Gastrocnemius medialis (tissue), 4 donors: ENCODE data around the gene NADSYN1. TPM values are rescaled to one million over a fixed set of nuclear protein-coding genes. Genes with fewer than 3 reads are reported as not detected.

Experiments
- ATAC-seq, 2 donors: fragments of 150-250 bp; one replicate each; pipeline ENCODE4 v1.9.1; 2016
- DNase-seq, 2 donors: peaks; one replicate each; pipeline ENCODE4 v3.0.0-alpha.2; 2019
- H3K27ac ChIP-seq, 4 donors: fragments of 200-600 bp; sonication (generic); 1 replicate in 1 of 4; 2 replicates in 3 of 4; pipeline ENCODE4 v1.5.1; 2016 to 2018; ENCODE audit warnings: mild to moderate bottlenecking in 2 of 4, moderate library complexity in 1 of 4
- H3K27me3 ChIP-seq, 3 donors: fragments of 200-600 bp; sonication (generic) in 2 of 3; 1 replicate in 1 of 3; 2 replicates in 2 of 3; pipeline versions ENCODE4 v1.5.1 to v1.6.0; 2016 to 2019; ENCODE audit warnings: mild to moderate bottlenecking in 1 of 3, moderate library complexity in 1 of 3
- H3K36me3 ChIP-seq, 2 donors: fragments of 200-600 bp; sonication (generic) in 1 of 2; one replicate each; pipeline ENCODE4 v1.5.1; 2017 to 2018
- H3K4me1 ChIP-seq, 2 donors: fragments of 200-600 bp; sonication (generic) in 1 of 2; one replicate each; pipeline ENCODE4 v1.5.1; 2016 to 2017; ENCODE audit warnings: mild to moderate bottlenecking in 2 of 2
- H3K4me3 ChIP-seq, 4 donors: fragments of 200-600 bp; sonication (generic) in 3 of 4; 1 replicate in 1 of 4; 2 replicates in 3 of 4; pipeline ENCODE4 v1.5.1; 2016 to 2019; ENCODE audit warnings: mild to moderate bottlenecking in 2 of 4
- H3K9me3 ChIP-seq, 3 donors: fragments of 200-600 bp; sonication (generic) in 2 of 3; 1 replicate in 1 of 3; 2 replicates in 2 of 3; pipeline ENCODE4 v1.5.1; 2016 to 2019
- CTCF ChIP-seq, 5 experiments: fragments of 450-650 bp in 3 of 5; fragments of 200-600 bp in 2 of 5; sonication (generic) in 2 of 5; IDR thresholded peaks in 4 of 5; conservative IDR thresholded peaks in 1 of 5; 1 replicate in 4 of 5; 2 replicates in 1 of 5; pipeline ENCODE4 v1.5.1; 2016 to 2019; ENCODE audit warnings: antibody characterized with exemption in 5 of 5, mild to moderate bottlenecking in 3 of 5, moderate library complexity in 3 of 5
- POLR2A ChIP-seq, 2 donors: fragments of 450-650 bp; IDR thresholded peaks; one replicate each; pipeline ENCODE4 v1.6.1; 2017; ENCODE audit warnings: antibody characterized with exemption in 2 of 2, mild to moderate bottlenecking in 2 of 2, moderate library complexity in 2 of 2
- in situ Hi-C, 4 donors: fragments of 200-750 bp; cut with MboI; loops; one replicate each; pipeline versions ENCODE4 v1.15.0 to v1.8.0; 2017; ENCODE audit warnings: low sequenced_read_pairs in 4 of 4
- intact Hi-C: fragments of 100-400 bp; cut with DNase I; formaldehyde crosslinking; loops from one replicate; pipeline ENCODE4 v1.15.1; 2023; ENCODE audit warnings: low total_unique reads
- total RNA-seq, 4 donors: library from RNA; depleted of rRNA; stranded (reverse); fragments of >200 nt; gene quantifications; one replicate each; pipeline versions ENCODE4 v1.1.0 to v1.2.3, GENCODE V29; 2016

The NADSYN1 gene
- total RNA-seq, 4 donors from 2014 or later = 10.5 to 27.1 (median 16.0) TPM

GRCh38 chr11:71488681-71489270 is 35.8 kb downstream of the NADSYN1 start:
- ATAC-seq (no peak), DNase-seq (no peak)
- in situ Hi-C loops = no loop called here
- peaks cover 0 to 59% of the 10 kb centered on the region in 2 donors for H3K36me3 ChIP-seq
- no peak overlapping the region for H3K4me3 ChIP-seq
- TF ChIP-seq CTCF (IDR thresholded peaks at IDR 0.05 in 4 of 5, conservative IDR thresholded peaks at IDR 0.05 in 1 of 5) (no peak), POLR2A (IDR thresholded peaks at IDR 0.05) (no peak)
- H3K27ac ChIP-seq = no peak overlapping the region
- H3K27me3 ChIP-seq = no peaks in the 10 kb centered on the region
- H3K4me1 ChIP-seq = no peaks in the 10 kb centered on the region
- no peaks in the 10 kb centered on the region for H3K9me3 ChIP-seq
- intact Hi-C loops = no loop called here

DNA sequence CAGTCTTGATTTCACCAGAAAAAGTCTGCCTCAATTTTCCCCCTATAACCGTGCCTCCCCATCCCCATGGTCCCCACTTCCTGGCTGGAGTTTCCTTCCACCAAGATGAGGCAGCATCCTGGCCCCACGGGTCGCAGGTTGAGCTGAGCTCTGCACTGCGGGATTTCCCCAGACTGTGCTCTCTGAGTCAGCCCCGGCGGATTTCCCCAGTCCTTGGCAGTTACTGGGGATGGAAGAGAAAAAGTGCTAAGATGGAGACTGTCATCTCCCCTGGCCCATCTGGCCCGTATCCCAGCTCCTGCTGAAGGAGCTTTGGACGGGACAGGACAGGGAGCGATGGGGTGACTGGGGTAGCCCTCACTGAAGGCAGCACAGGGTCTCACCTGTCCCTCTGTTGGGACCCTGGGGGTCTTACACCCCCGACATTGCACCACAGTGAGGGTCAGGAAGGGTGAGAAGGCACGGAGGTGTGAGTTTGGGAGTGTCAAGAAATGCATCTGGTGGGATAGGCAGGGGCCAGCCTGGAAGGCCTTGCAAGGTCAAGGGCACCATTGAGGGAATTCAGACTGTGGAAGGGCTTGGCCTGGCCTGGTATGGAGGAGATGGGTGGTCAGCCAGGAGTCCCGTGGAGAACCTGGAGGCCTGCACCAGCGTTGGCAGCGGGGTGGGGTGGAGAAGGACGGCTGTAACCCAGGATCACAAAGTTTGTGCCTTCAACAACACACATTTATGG is 36.5 kb downstream of the NADSYN1 start:
- Histone ChIP-seq H3K9me3 (no peaks in the 10 kb centered on the region), H3K4me1 (no peaks in the 10 kb centered on the region)

DNA sequence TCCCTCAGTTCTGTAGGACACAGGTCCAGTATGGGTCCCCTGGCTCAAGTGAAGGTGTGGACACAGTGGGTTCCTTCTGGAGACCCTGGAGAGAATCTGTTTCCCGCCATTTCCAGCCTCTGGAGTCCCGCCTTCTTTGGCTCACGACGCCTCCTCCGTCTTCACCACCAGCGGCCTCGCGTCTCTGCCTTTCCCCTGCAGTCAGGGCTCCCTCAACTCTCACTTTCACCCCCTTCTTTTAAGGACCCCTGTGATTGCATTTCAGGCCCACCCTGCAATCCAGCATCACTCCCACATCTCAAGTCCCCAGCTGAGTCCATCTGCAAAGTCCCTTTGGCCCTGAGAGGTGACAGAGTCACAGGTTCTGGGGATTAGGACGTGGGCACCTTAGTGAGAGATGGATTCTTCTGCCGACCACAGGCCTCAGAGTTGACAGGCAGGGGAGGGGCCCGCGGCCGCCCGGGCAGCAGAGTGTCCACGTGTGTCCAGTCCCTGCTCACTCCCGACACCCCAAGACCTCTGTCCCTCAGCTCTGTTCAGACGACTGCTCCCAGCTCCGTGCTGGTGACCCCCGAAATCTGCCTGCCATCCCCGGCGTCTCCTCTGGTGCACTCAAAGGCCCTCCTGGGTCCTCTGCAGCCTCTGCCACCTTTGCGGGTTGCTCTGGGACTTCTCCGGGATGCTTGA is 37.2 kb downstream of the NADSYN1 start:
- in situ Hi-C loops (no loop called here), intact Hi-C loops (no loop called here)
- Histone ChIP-seq H3K4me3 (no peak overlapping the region), H3K4me1 (no peaks in the 10 kb centered on the region), H3K36me3 (peaks cover 0 to 50% of the 10 kb centered on the region in 2 donors), H3K9me3 (no peaks in the 10 kb centered on the region), H3K27ac (no peak overlapping the region), H3K27me3 (no peaks in the 10 kb centered on the region)
- DNase-seq (peak in 1 of 2 donors; percentile 2), ATAC-seq (no peak)
- no peak for TF ChIP-seq CTCF (IDR thresholded peaks at IDR 0.05 in 4 of 5, conservative IDR thresholded peaks at IDR 0.05 in 1 of 5)
- TF ChIP-seq POLR2A (IDR thresholded peaks at IDR 0.05) = no peak

More for the DNA sequence above, 36.5 kb downstream of the NADSYN1 start:
- Histone ChIP-seq H3K36me3 (peaks cover 0 to 52% of the 10 kb centered on the region in 2 donors), H3K4me3 (no peak overlapping the region), H3K27ac (no peak overlapping the region), H3K27me3 (no peaks in the 10 kb centered on the region)
- TF ChIP-seq CTCF (IDR thresholded peaks at IDR 0.05 in 4 of 5, conservative IDR thresholded peaks at IDR 0.05 in 1 of 5) (no peak), POLR2A (IDR thresholded peaks at IDR 0.05) (no peak)
- DNase-seq (peak in 1 of 2 donors; percentile 1), ATAC-seq (no peak)
- intact Hi-C loops = no loop called here
- in situ Hi-C loops = no loop called here

GRCh38 chr11:71490731-71491390 is 37.9 kb downstream of the NADSYN1 start:
- intact Hi-C loops = no loop called here
- H3K36me3 ChIP-seq = peaks cover 0 to 50% of the 10 kb centered on the region in 2 donors
- in situ Hi-C loops = no loop called here

More at GRCh38 chr11:71490731-71491390, 37.9 kb downstream of the NADSYN1 start:
- no peaks in the 10 kb centered on the region for H3K4me1 ChIP-seq
- DNase-seq (peak in 1 of 2 donors; percentile 2), ATAC-seq (no peak)
- no peaks in the 10 kb centered on the region for H3K27me3 ChIP-seq
- TF ChIP-seq CTCF (IDR thresholded peaks at IDR 0.05 in 4 of 5, conservative IDR thresholded peaks at IDR 0.05 in 1 of 5) (no peak), POLR2A (IDR thresholded peaks at IDR 0.05) (no peak)
- H3K9me3 ChIP-seq = no peaks in the 10 kb centered on the region
- no peak overlapping the region for H3K27ac ChIP-seq
- no peak overlapping the region for H3K4me3 ChIP-seq
